HepG2 (cell line): ENCODE measurements around the gene FBF1. TPM values are rescaled to one million over a fixed set of nuclear protein-coding genes. Genes with fewer than 3 reads are reported as not detected.

ENCODE experiments used
- AHDC1 ChIP-seq: sonication (generic); formaldehyde crosslinking; IDR thresholded peaks from 2 replicates; pipeline ENCODE4 v1.5.1; 2020; ENCODE audit warnings: mild to moderate bottlenecking, missing genetic modification reagents, borderline replicate concordance
- ATRX ChIP-seq: sonication (generic); formaldehyde crosslinking; IDR thresholded peaks from 2 replicates; pipeline ENCODE4 v1.4.0; 2020; ENCODE audit warnings: missing genetic modification reagents, borderline replicate concordance
- BCLAF1 ChIP-seq: fragments of 450-650 bp; IDR thresholded peaks from 2 replicates; pipeline ENCODE4 v1.6.1; 2017; ENCODE audit warnings: mild to moderate bottlenecking
- FOXA3 ChIP-seq: IDR thresholded peaks from 2 replicates; pipeline ENCODE4 v1.6.1; 2016; ENCODE audit warnings: missing genetic modification reagents, missing compliant biosample characterization
- NCOA1 ChIP-seq: sonication (generic); formaldehyde crosslinking; IDR thresholded peaks from 2 replicates; pipeline ENCODE4 v1.9.0; 2021; ENCODE audit warnings: missing genetic modification reagents
- SIN3A ChIP-seq: IDR thresholded peaks from 2 replicates; pipeline ENCODE4 v1.6.1; 2011; ENCODE audit warnings: low read depth, mild to moderate bottlenecking, control low read depth, low read length, borderline replicate concordance
- SMYD3 ChIP-seq: sonication (generic); formaldehyde crosslinking; IDR thresholded peaks from 2 replicates; pipeline ENCODE4 v1.8.1; 2023; ENCODE audit warnings: mild to moderate bottlenecking, missing genetic modification reagents
- SP1 ChIP-seq, 2 experiments: fragments of 450-650 bp in 1 of 2; sonication (generic) in 1 of 2; formaldehyde crosslinking in 1 of 2; IDR thresholded peaks; 2 replicates each; pipeline versions ENCODE4 v1.4.0 to v1.6.1; 2016 to 2020; ENCODE audit warnings: missing genetic modification reagents in 1 of 2
- ZNF230 ChIP-seq: sonication (generic); formaldehyde crosslinking; IDR thresholded peaks from 2 replicates; pipeline ENCODE4 v1.4.0; 2020; ENCODE audit warnings: mild to moderate bottlenecking, missing genetic modification reagents
- ZNF253 ChIP-seq: sonication (generic); formaldehyde crosslinking; IDR thresholded peaks from 2 replicates; pipeline ENCODE4 v1.8.0; 2022; ENCODE audit warnings: mild to moderate bottlenecking, missing genetic modification reagents, borderline replicate concordance
- ZNF296 ChIP-seq: sonication (generic); formaldehyde crosslinking; conservative IDR thresholded peaks from 2 replicates; pipeline ENCODE4 v1.5.0; 2020; ENCODE audit warnings: mild to moderate bottlenecking, missing genetic modification reagents
- ZNF335 ChIP-seq: sonication (generic); formaldehyde crosslinking; IDR thresholded peaks from 2 replicates; pipeline ENCODE4 v1.4.0; 2020; ENCODE audit warnings: missing genetic modification reagents
- ZNF557 ChIP-seq: sonication (generic); formaldehyde crosslinking; IDR thresholded peaks from 2 replicates; pipeline ENCODE4 v1.4.0; 2020; ENCODE audit warnings: missing genetic modification reagents
- ZNF598 ChIP-seq: sonication (generic); formaldehyde crosslinking; IDR thresholded peaks from 2 replicates; pipeline ENCODE4 v1.5.1; 2020; ENCODE audit warnings: mild to moderate bottlenecking, missing genetic modification reagents, borderline replicate concordance
- ZNF687 ChIP-seq: sonication (generic); formaldehyde crosslinking; IDR thresholded peaks from 2 replicates; pipeline ENCODE4 v1.5.1; 2020; ENCODE audit warnings: mild to moderate bottlenecking, missing genetic modification reagents, moderate library complexity
- ZNF7 ChIP-seq: IDR thresholded peaks from 2 replicates; pipeline ENCODE4 v1.6.1; 2016; ENCODE audit warnings: missing biosample characterization, missing genetic modification reagents
- ZNF839 ChIP-seq: sonication (generic); formaldehyde crosslinking; IDR thresholded peaks from 2 replicates; pipeline ENCODE4 v1.4.0; 2020; ENCODE audit warnings: missing genetic modification reagents, mild to moderate bottlenecking, borderline replicate concordance
- polyA plus RNA-seq, 8 experiments: library from polyadenylated mRNA; depleted of rRNA in 3 of 8; stranded (reverse) in 7 of 8; unstranded in 1 of 8; fragments of >200 nt; fragmentation: Illumina TruSeq in 4 of 8; extraction: Trizol in 4 of 8; gene quantifications; 2 replicates each; pipeline versions ENCODE4 v1.2.1 to v1.2.3, GENCODE V29; 2011 to 2016; ENCODE audit warnings: low read depth in 4 of 8, missing spikeins in 1 of 8, mixed read lengths in 1 of 8; ENCODE audit not compliant: insufficient read depth in 1 of 8
- total RNA-seq, 5 experiments: library from RNA; depleted of rRNA; stranded (reverse); fragments of >200 nt; fragmentation: Illumina TruSeq; extraction: Trizol; gene quantifications; 2 replicates each; pipeline ENCODE4 v1.2.3, GENCODE V29; 2016; ENCODE audit warnings: low read depth in 1 of 5

Gene FBF1
- total and polyA plus RNA-seq, 2 of the 13 experiments (the other 11 are each of a cell fraction or from before 2014, with no cell fraction given): 2.4 to 8.1 TPM

- TF ChIP-seq AHDC1 (CRISPR knock-in tag) (peak; percentile 57), SMYD3 (CRISPR knock-in tag) (no peak), ZNF335 (CRISPR knock-in tag) (0 out of 2 replicates have a peak, but pooled peaks have one; percentile 12), ZNF598 (no peak; the same call in 1 of the 2 replicates), FOXA3 (CRISPR knock-in tag) (no peak), ZNF296 (CRISPR knock-in tag) (0 out of 2 replicates have a peak, but pooled peaks have one; percentile 19), BCLAF1 (no peak), SIN3A (0 out of 2 replicates have a peak, but pooled peaks have one; percentile 21), ATRX (0 out of 2 replicates have a peak, but pooled peaks have one; percentile 33), ZNF839 (peak; percentile 33; the same call in 1 of the 2 replicates), NCOA1 (CRISPR knock-in tag) (no peak; the same call in 1 of the 2 replicates), ZNF557 (no peak), ZNF230 (CRISPR knock-in tag) (0 out of 2 replicates have a peak, but pooled peaks have one; percentile 75), ZNF7 (no peak), SP1 (IDR thresholded peaks at IDR 0.05) (no peak), SP1 (CRISPR knock-in tag; IDR thresholded peaks at IDR 0.05) (peak; percentile 35; the same call in 1 of the 2 replicates), ZNF253 (CRISPR knock-in tag) (no peak), ZNF687 (CRISPR knock-in tag) (peak; percentile 91)
These were observed 48.2 kb downstream of the FBF1 start (continued) for GRCh38 chr17:75892556-75893224.
